A549 (cell line): ENCODE results near the gene COL28A1.

Experiments
- CEBPB ChIP-seq, 2 experiments: fragments of >200 bp in 1 of 2; sonication (Bioruptor Twin) in 1 of 2; formaldehyde crosslinking in 1 of 2; IDR thresholded peaks; 2 replicates each; pipeline ENCODE4 v1.6.1; 2012 to 2016
- ESRRA ChIP-seq: fragments of 150-350 bp; IDR thresholded peaks from 2 replicates; pipeline ENCODE4 v1.6.1; 2014; ENCODE audit warnings: mild to moderate bottlenecking, low read length, borderline replicate concordance
- REST ChIP-seq: fragments of 200-600 bp; sonication (generic); IDR thresholded peaks from 2 replicates; pipeline ENCODE4 v1.6.1; 2016; ENCODE audit warnings: antibody characterized with exemption, mild to moderate bottlenecking, moderate library complexity
- RFX5 ChIP-seq: fragments of 450-650 bp; IDR thresholded peaks from 2 replicates; pipeline ENCODE4 v1.7.1; 2014; ENCODE audit warnings: antibody characterized with exemption, mild to moderate bottlenecking, moderate library complexity

DNA sequence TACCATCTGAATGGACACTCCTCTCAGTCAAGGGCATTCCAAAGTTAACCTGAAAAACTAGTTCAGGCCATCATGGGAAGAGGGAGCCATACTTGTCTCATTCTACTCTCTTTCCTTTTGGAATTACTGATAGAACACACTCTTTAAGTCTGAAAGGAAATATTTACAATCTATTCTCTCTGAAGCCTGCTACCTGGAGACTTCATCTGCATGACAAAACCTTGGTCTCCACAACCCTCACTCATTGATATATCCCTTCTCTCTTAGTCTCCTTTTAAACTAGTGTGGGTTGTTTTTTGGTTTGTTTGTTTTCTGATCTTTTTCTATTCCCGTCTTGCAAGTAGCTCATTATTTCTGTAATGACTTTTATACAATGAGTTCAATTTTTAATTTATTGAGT, 183.8 kb downstream of the COL28A1 start:
- no peak for TF ChIP-seq ESRRA
- no peak for TF ChIP-seq CEBPB (IDR thresholded peaks at IDR 0.05)
- no peak for TF ChIP-seq RFX5
- TF ChIP-seq REST: no peak
